PFSK-1 (cell line): ENCODE data around the gene RILPL2.

ENCODE experiments used
- FOXP2 ChIP-seq: optimal IDR thresholded peaks from 2 replicates; pipeline ENCODE3; 2011; ENCODE audit warnings: borderline replicate concordance, control low read depth, inconsistent platforms; ENCODE audit not compliant: insufficient read depth; ENCODE audit errors: extremely low read length, extremely low read depth
- POLR2AphosphoS5 ChIP-seq: IDR thresholded peaks from 2 replicates; pipeline ENCODE4 v1.6.1; 2012; ENCODE audit warnings: low read depth, mild to moderate bottlenecking, control low read depth, low read length, moderate library complexity
- REST ChIP-seq, 2 experiments: IDR thresholded peaks; 2 replicates each; pipeline versions ENCODE4 v1.6.1 to v1.8.0; 2011 to 2012; ENCODE audit warnings: low read depth in 2 of 2, low read length in 2 of 2, control low read depth in 1 of 2, inconsistent platforms in 1 of 2, mild to moderate bottlenecking in 1 of 2, moderate library complexity in 1 of 2; ENCODE audit not compliant: insufficient read depth in 1 of 2
- SIN3A ChIP-seq: IDR thresholded peaks from 2 replicates; pipeline ENCODE4 v1.6.1; 2012; ENCODE audit warnings: mild to moderate bottlenecking, low read length, moderate library complexity, borderline replicate concordance; ENCODE audit not compliant: insufficient read depth
- TAF1 ChIP-seq: IDR thresholded peaks from 2 replicates; pipeline ENCODE4 v1.6.1; 2012; ENCODE audit warnings: low read length, control low read depth, borderline replicate concordance; ENCODE audit not compliant: insufficient read depth

- TF ChIP-seq FOXP2 (no peak), POLR2AphosphoS5 (no peak), SIN3A (no peak), REST (IDR thresholded peaks at IDR 0.05; ENCODE audit: insufficient read depth in 1 of 2, low read depth in 2 of 2, low read length in 2 of 2) (no peak), TAF1 (no peak)
These were observed 38.2 kb upstream of the RILPL2 start for GRCh38 chr12:123474485-123475245.
